ENCODE data around the gene HSD17B3. TPM values are rescaled to one million over a fixed set of nuclear protein-coding genes. Genes with fewer than 3 reads are reported as not detected.
A peak's percentile ranks its signal among the peaks of the same experiment; 100 is the strongest.

HSD17B3 gene
- total and polyA plus RNA-seq, 2 of the 13 experiments (the other 11 are each of a cell fraction or from before 2014, with no cell fraction given) = 0.12 TPM; not detected in 1

DNA sequence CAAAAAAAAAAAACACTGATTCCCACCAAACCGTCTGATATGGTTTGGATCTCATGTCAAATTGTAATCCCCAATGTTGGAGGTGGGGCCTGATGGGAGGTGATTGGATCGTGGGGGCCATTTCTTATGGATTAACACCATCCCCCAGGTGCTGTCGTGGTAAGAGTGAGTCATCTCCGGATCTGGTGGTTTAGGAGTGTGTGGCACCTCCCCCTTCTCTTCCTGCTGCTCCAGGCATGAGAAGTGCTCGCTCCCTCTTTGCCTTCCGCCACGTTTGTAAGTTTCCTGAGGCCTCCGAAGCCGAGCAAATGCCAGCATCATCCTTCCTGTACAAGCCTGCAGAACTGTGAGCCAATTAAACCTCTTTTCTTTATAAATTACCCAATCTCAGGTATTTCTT lies 45.2 kb downstream of the HSD17B3 start:
- Histone ChIP-seq H3K4me1 (ENCODE audit: insufficient read depth, low read length) (no peaks in the 10 kb centered on the region), H3K27me3 (ENCODE audit: control insufficient read depth in 1 of 2, insufficient read depth in 2 of 2, low read length in 2 of 2) (no peaks in the 10 kb centered on the region; a peak in 1 of 5 replicates), H3K27ac (ENCODE audit: extremely low read length, insufficient read depth, low read length) (no peak overlapping the region), H3K36me3 (replicated peaks in 1 of 2; ENCODE audit: control insufficient read depth in 1 of 2, insufficient read depth in 2 of 2, low read length in 2 of 2) (no peaks in the 10 kb centered on the region), H3K4me2 (ENCODE audit: low read depth, low read length) (no peak overlapping the region), H2AFZ (ENCODE audit: low read length) (no peak overlapping the region), H4K20me1 (ENCODE audit: insufficient read depth, low read length) (no peaks in the 10 kb centered on the region), H3K9me3 (ENCODE audit: low read length) (no peaks in the 10 kb centered on the region), H3K9ac (ENCODE audit: insufficient read depth, low read depth, low read length) (no peak overlapping the region), H3K4me3 (replicated peaks in 1 of 3; ENCODE audit: insufficient read depth in 1 of 3, low read depth in 2 of 3, low read length in 3 of 3) (no peak overlapping the region), H3K79me2 (ENCODE audit: insufficient read depth, low read length) (no peaks in the 10 kb centered on the region)
- no TSS peak for BruUV-seq (replicated peaks)
- ATAC-seq (no peak), DNase-seq (ENCODE audit: low spot score) (peak; percentile 12), FAIRE-seq (no peak)
- in situ Hi-C loops (cut with HindIII; ENCODE audit: extremely low pct_ligation_motif_present, low pct_unique_long_range_greater_than_20kb) (no loop called here), intact Hi-C loops (cut with micrococcal nuclease; ENCODE audit: unreplicated experiment) (no loop called here)
- TF ChIP-seq, protein P1, sequence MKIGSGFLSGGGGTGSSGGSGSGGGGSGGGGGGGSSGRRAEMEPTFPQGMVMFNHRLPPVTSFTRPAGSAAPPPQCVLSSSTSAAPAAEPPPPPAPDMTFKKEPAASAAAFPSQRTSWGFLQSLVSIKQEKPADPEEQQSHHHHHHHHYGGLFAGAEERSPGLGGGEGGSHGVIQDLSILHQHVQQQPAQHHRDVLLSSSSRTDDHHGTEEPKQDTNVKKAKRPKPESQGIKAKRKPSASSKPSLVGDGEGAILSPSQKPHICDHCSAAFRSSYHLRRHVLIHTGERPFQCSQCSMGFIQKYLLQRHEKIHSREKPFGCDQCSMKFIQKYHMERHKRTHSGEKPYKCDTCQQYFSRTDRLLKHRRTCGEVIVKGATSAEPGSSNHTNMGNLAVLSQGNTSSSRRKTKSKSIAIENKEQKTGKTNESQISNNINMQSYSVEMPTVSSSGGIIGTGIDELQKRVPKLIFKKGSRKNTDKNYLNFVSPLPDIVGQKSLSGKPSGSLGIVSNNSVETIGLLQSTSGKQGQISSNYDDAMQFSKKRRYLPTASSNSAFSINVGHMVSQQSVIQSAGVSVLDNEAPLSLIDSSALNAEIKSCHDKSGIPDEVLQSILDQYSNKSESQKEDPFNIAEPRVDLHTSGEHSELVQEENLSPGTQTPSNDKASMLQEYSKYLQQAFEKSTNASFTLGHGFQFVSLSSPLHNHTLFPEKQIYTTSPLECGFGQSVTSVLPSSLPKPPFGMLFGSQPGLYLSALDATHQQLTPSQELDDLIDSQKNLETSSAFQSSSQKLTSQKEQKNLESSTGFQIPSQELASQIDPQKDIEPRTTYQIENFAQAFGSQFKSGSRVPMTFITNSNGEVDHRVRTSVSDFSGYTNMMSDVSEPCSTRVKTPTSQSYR (CRISPR knock-in tag; IDR thresholded peaks at IDR 0.05; ENCODE audit: borderline replicate concordance) = peak; percentile 18; the same call in 1 of the 2 replicates
- TF ChIP-seq FOSL2 (CRISPR knock-in tag; IDR thresholded peaks at IDR 0.05) (peak; percentile 83), ZNF775 (CRISPR knock-in tag; IDR thresholded peaks at IDR 0.05; ENCODE audit: borderline replicate concordance) (no peak)
- WGBS (ENCODE audit: low lambda C conversion rate) = 46% methylated on average over 9 of the region's 9 CpGs
- POLR2A ChIA-PET = no interaction called here
- CTCF ChIA-PET (ENCODE audit: low intra/inter-chr PET ratio, low total read pairs) = no interaction called here

DNA sequence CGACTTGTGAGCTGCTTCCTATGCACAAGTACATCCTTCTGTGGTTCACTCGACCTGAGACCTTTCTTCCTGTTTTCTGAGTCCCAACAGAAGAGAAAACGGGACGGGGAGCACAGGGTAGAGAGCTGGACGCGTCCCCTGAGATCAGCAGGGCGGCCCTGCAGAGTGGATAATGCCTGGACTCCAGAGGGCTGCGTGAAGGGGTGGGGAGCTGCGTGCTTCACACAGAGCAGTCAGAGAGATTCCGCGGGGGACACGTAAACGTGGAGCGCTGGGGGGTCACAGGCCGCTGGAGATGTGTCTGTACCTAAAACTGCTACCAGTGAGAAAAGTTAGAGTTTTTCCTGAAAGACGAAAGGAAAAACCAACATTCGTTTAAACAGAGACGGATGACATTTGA lies 46.3 kb downstream of the HSD17B3 start:
- intact Hi-C loops (cut with micrococcal nuclease; ENCODE audit: unreplicated experiment) (no loop called here), in situ Hi-C loops (cut with HindIII; ENCODE audit: extremely low pct_ligation_motif_present, low pct_unique_long_range_greater_than_20kb) (no loop called here)
- FAIRE-seq (no peak), DNase-seq (ENCODE audit: low spot score) (no peak), ATAC-seq (no peak)
- POLR2A ChIA-PET = no interaction called here
- Histone ChIP-seq H3K9ac (ENCODE audit: insufficient read depth, low read depth, low read length) (no peak overlapping the region), H3K4me1 (ENCODE audit: insufficient read depth, low read length) (no peaks in the 10 kb centered on the region), H4K20me1 (ENCODE audit: insufficient read depth, low read length) (no peaks in the 10 kb centered on the region), H3K36me3 (replicated peaks in 1 of 2; ENCODE audit: control insufficient read depth in 1 of 2, insufficient read depth in 2 of 2, low read length in 2 of 2) (no peaks in the 10 kb centered on the region), H2AFZ (ENCODE audit: low read length) (no peak overlapping the region), H3K4me3 (replicated peaks in 1 of 3; ENCODE audit: insufficient read depth in 1 of 3, low read depth in 2 of 3, low read length in 3 of 3) (no peak overlapping the region), H3K79me2 (ENCODE audit: insufficient read depth, low read length) (no peaks in the 10 kb centered on the region), H3K27ac (ENCODE audit: extremely low read length, insufficient read depth, low read length) (no peak overlapping the region), H3K4me2 (ENCODE audit: low read depth, low read length) (no peak overlapping the region), H3K27me3 (ENCODE audit: control insufficient read depth in 1 of 2, insufficient read depth in 2 of 2, low read length in 2 of 2) (no peaks in the 10 kb centered on the region; a peak in 1 of 5 replicates), H3K9me3 (ENCODE audit: low read length) (no peaks in the 10 kb centered on the region)
- TF ChIP-seq ZSCAN29 (CRISPR knock-in tag; conservative IDR thresholded peaks at IDR 0.05) (no peak), BCL6 (CRISPR knock-in tag; IDR thresholded peaks at IDR 0.05) (no peak), LCORL (IDR thresholded peaks at IDR 0.05) (no peak), LCORL (CRISPR knock-in tag; IDR thresholded peaks at IDR 0.05) (no peak), ATF7 (IDR thresholded peaks at IDR 0.05) (no peak), ATF7 (CRISPR knock-in tag; IDR thresholded peaks at IDR 0.05) (no peak), KLF9 (CRISPR knock-in tag; IDR thresholded peaks at IDR 0.05; ENCODE audit: low read depth) (no peak)
- CTCF ChIA-PET (ENCODE audit: low intra/inter-chr PET ratio, low total read pairs) = no interaction called here
- WGBS (ENCODE audit: low lambda C conversion rate) = 61% methylated on average over 18 of the region's 18 CpGs
- BruUV-seq (replicated peaks) = no TSS peak

All from HepG2 (cell line).